HepG2 (cell line): ENCODE measurements around the gene KRTCAP2. TPM values are rescaled to one million over a fixed set of nuclear protein-coding genes. Genes with fewer than 3 reads are reported as not detected.

ENCODE experiments used
- ATAC-seq: fragments of 200-7000 bp; cut with Tn5 transposase; 3 replicates; pipeline ENCODE4 v1.9.1; 2020; ENCODE audit warnings: mild to moderate bottlenecking, moderate library complexity
- BruUV-seq: library from RNA; stranded (reverse); fragments of 400-500 nt; replicated peaks from 2 replicates; lab custom pipeline; 2021; lab: Mats Ljungman, UMichigan
- CTCF ChIA-PET: fragments of 300-600 bp; formaldehyde crosslinking; extraction: SDS; loops from one replicate; lab custom pipeline; 2021; ENCODE audit warnings: low total read pairs, inconsistent platforms, low intra/inter-chr PET ratio; lab: Yijun Ruan, JAX
- POLR2A ChIA-PET: fragments of 350-600 bp; sonication (Branson Sonifier 250); formaldehyde crosslinking; loops from one replicate; lab custom pipeline; 2020; ENCODE audit warnings: antibody characterized with exemption, inconsistent platforms; lab: Yijun Ruan, JAX
- DNase-seq: peaks from one replicate; pipeline ENCODE4 v3.0.0-alpha.2; 2015; ENCODE audit warnings: low spot score
- FAIRE-seq: peaks from 3 replicates; lab custom pipeline; 2011; peaks lifted over from hg19 to GRCh38; lab: Jason Lieb, UNC
- H2AFZ ChIP-seq: one replicate; pipeline ENCODE4 v1.6.1; 2011; ENCODE audit warnings: low read length, inconsistent platforms
- H3K27ac ChIP-seq: fragments of 300-600 bp; 3 replicates; pipeline ENCODE4 v1.8.0; 2011; ENCODE audit warnings: mixed run types, mild to moderate bottlenecking, mixed read lengths, low read length, inconsistent platforms; ENCODE audit not compliant: insufficient read depth; ENCODE audit errors: extremely low read length
- H3K27me3 ChIP-seq, 2 experiments: fragments of 200-600 bp in 1 of 2; 2 replicates in 1 of 2; 3 replicates in 1 of 2; pipeline versions ENCODE4 v1.6.0 to v1.8.0; 2011; ENCODE audit warnings: low read length in 2 of 2, mild to moderate bottlenecking in 2 of 2, moderate library complexity in 2 of 2, inconsistent platforms in 1 of 2; ENCODE audit not compliant: insufficient read depth in 2 of 2, control insufficient read depth in 1 of 2
- H3K36me3 ChIP-seq, 2 experiments: fragments of 200-600 bp in 1 of 2; replicated peaks in 1 of 2; 2 replicates in 1 of 2; 3 replicates in 1 of 2; pipeline versions ENCODE4 v1.5.1 to v1.8.0; 2011; ENCODE audit warnings: low read length in 2 of 2, inconsistent platforms in 1 of 2; ENCODE audit not compliant: insufficient read depth in 2 of 2, control insufficient read depth in 1 of 2
- H3K4me1 ChIP-seq: 2 replicates; pipeline ENCODE4 v1.5.1; 2012; ENCODE audit warnings: low read length, inconsistent platforms; ENCODE audit not compliant: insufficient read depth
- H3K4me2 ChIP-seq: 2 replicates; pipeline ENCODE4 v1.6.0; 2011; ENCODE audit warnings: low read depth, low read length, inconsistent platforms
- H3K4me3 ChIP-seq, 3 experiments: fragments of 200-600 bp in 1 of 3; sonication (generic), shearing (Covaris generic) in 1 of 3; replicated peaks in 1 of 3; 2 replicates each; pipeline ENCODE4 v1.5.1; 2011 to 2016; ENCODE audit warnings: low read length in 3 of 3, inconsistent platforms in 2 of 3, low read depth in 2 of 3, mild to moderate bottlenecking in 2 of 3, control low read depth in 1 of 3, mixed read lengths in 1 of 3; ENCODE audit not compliant: insufficient read depth in 1 of 3
- H3K79me2 ChIP-seq: one replicate; pipeline ENCODE4 v1.6.1; 2011; ENCODE audit warnings: low read length, inconsistent platforms; ENCODE audit not compliant: insufficient read depth
- H3K9ac ChIP-seq: 2 replicates; pipeline ENCODE4 v1.6.0; 2011; ENCODE audit warnings: mild to moderate bottlenecking, low read depth, low read length, inconsistent platforms; ENCODE audit not compliant: insufficient read depth
- H3K9me3 ChIP-seq: 2 replicates; pipeline ENCODE4 v1.5.1; 2012; ENCODE audit warnings: mild to moderate bottlenecking, low read length
- H4K20me1 ChIP-seq: 2 replicates; pipeline ENCODE4 v1.6.0; 2011; ENCODE audit warnings: inconsistent platforms, mild to moderate bottlenecking, low read length, moderate library complexity; ENCODE audit not compliant: insufficient read depth
- CHCHD3 ChIP-seq: sonication (generic); formaldehyde crosslinking; IDR thresholded peaks from 2 replicates; pipeline ENCODE4 v1.8.0; 2022; ENCODE audit warnings: mild to moderate bottlenecking, missing genetic modification reagents, moderate library complexity
- FOXK1 ChIP-seq: sonication (generic); formaldehyde crosslinking; IDR thresholded peaks from 2 replicates; pipeline ENCODE4 v1.4.0; 2020; ENCODE audit warnings: low read depth, missing genetic modification reagents, borderline replicate concordance
- GRHL1 ChIP-seq: sonication (generic); formaldehyde crosslinking; conservative IDR thresholded peaks from 2 replicates; pipeline ENCODE4 v1.8.0; 2022; ENCODE audit warnings: missing genetic modification reagents
- MEIS1 ChIP-seq: sonication (generic); formaldehyde crosslinking; IDR thresholded peaks from 2 replicates; pipeline ENCODE4 v1.9.0; 2021; ENCODE audit warnings: mild to moderate bottlenecking, missing genetic modification reagents, moderate library complexity, borderline replicate concordance
- NFE2 ChIP-seq: sonication (generic); formaldehyde crosslinking; IDR thresholded peaks from 2 replicates; pipeline ENCODE4 v1.4.0; 2020; ENCODE audit warnings: missing genetic modification reagents
- POLR2A ChIP-seq, 2 experiments: IDR thresholded peaks; 2 replicates each; pipeline ENCODE4 v1.6.1; 2011; ENCODE audit warnings: low read depth in 2 of 2, low read length in 2 of 2, mild to moderate bottlenecking in 1 of 2, moderate library complexity in 1 of 2; ENCODE audit not compliant: insufficient read depth in 1 of 2
- ZMYM2 ChIP-seq: sonication (generic); formaldehyde crosslinking; IDR thresholded peaks from 2 replicates; pipeline ENCODE4 v1.8.0; 2022; ENCODE audit warnings: mild to moderate bottlenecking, missing genetic modification reagents
- ZNF382 ChIP-seq: sonication (generic); formaldehyde crosslinking; IDR thresholded peaks from 2 replicates; pipeline ENCODE4 v1.5.0; 2020; ENCODE audit warnings: missing genetic modification reagents, mild to moderate bottlenecking, borderline replicate concordance
- ZNF460 ChIP-seq: sonication (generic); formaldehyde crosslinking; IDR thresholded peaks from 2 replicates; pipeline ENCODE4 v1.5.1; 2020; ENCODE audit warnings: missing genetic modification reagents, mild to moderate bottlenecking, borderline replicate concordance
- ZNF546 ChIP-seq: sonication (generic); formaldehyde crosslinking; conservative IDR thresholded peaks from 2 replicates; pipeline ENCODE4 v1.8.1; 2023; ENCODE audit warnings: mild to moderate bottlenecking, missing genetic modification reagents
- ZNF557 ChIP-seq: sonication (generic); formaldehyde crosslinking; IDR thresholded peaks from 2 replicates; pipeline ENCODE4 v1.4.0; 2020; ENCODE audit warnings: missing genetic modification reagents
- ZNF569 ChIP-seq: sonication (generic); formaldehyde crosslinking; IDR thresholded peaks from 2 replicates; pipeline ENCODE4 v1.5.0; 2020; ENCODE audit warnings: mild to moderate bottlenecking, missing genetic modification reagents, moderate library complexity, borderline replicate concordance
- ZNF644 ChIP-seq: IDR thresholded peaks from 2 replicates; pipeline ENCODE4 v1.6.1; 2016; ENCODE audit warnings: low read depth
- ZNF879 ChIP-seq: sonication (generic); formaldehyde crosslinking; IDR thresholded peaks from 2 replicates; pipeline ENCODE4 v1.8.1; 2023; ENCODE audit warnings: missing genetic modification reagents
- ZXDC ChIP-seq: sonication (generic); formaldehyde crosslinking; IDR thresholded peaks from 2 replicates; pipeline ENCODE4 v1.5.0; 2020; ENCODE audit warnings: mild to moderate bottlenecking, missing genetic modification reagents
- WGBS: methylation state at CpG from one replicate; pipeline ENCODE4 v1.1.6; 2017; ENCODE audit warnings: low lambda C conversion rate; 5-methylcytosine and 5-hydroxymethylcytosine counted together
- in situ Hi-C: cut with HindIII; loops from 2 replicates; pipeline ENCODE4 v1.10.0; 2017; ENCODE audit warnings: low pct_unique_long_range_greater_than_20kb; ENCODE audit not compliant: extremely low pct_ligation_motif_present
- intact Hi-C: fragments of 100-400 bp; cut with micrococcal nuclease; formaldehyde crosslinking; loops from one replicate; pipeline ENCODE4 v1.10.0; 2022; ENCODE audit not compliant: unreplicated experiment
- polyA plus RNA-seq, 8 experiments: library from polyadenylated mRNA; depleted of rRNA in 3 of 8; stranded (reverse) in 7 of 8; unstranded in 1 of 8; fragments of >200 nt; fragmentation: Illumina TruSeq in 4 of 8; extraction: Trizol in 4 of 8; gene quantifications; 2 replicates each; pipeline versions ENCODE4 v1.2.1 to v1.2.3, GENCODE V29; 2011 to 2016; ENCODE audit warnings: low read depth in 4 of 8, missing spikeins in 1 of 8, mixed read lengths in 1 of 8; ENCODE audit not compliant: insufficient read depth in 1 of 8
- total RNA-seq, 5 experiments: library from RNA; depleted of rRNA; stranded (reverse); fragments of >200 nt; fragmentation: Illumina TruSeq; extraction: Trizol; gene quantifications; 2 replicates each; pipeline ENCODE4 v1.2.3, GENCODE V29; 2016; ENCODE audit warnings: low read depth in 1 of 5

KRTCAP2 gene
- total and polyA plus RNA-seq, 2 of the 13 experiments (the other 11 are each of a cell fraction or from before 2014, with no cell fraction given) = 77.3 to 79.4 TPM

GRCh38 chr1:155135415-155136028 is 37.6 kb downstream of the KRTCAP2 start, which contains the start of gene SLC50A1:
TSS of gene SLC50A1 (plus strand) at chr1:155135852. CDS start at chr1:155135912, 60 bp downstream.
- POLR2A ChIA-PET = interaction anchor here (0.6 to 7.4 kb wide), 18 partner anchors 9 to 204 kb away, joined by 3 to 144 read pairs (median 3); partner anchors contain the start of genes CLK2, EFNA1, KRTCAP2 and THBS3
- Histone ChIP-seq H3K9ac (peak within 1 kb of the TSS; percentile 78), H3K4me1 (peaks cover 83% of the 10 kb centered on the region), H3K4me3 (peak within 1 kb of the TSS; percentile 67 to 84 (median 79)), H3K4me2 (peak within 1 kb of the TSS; percentile 89), H3K9me3 (no peaks in the 10 kb centered on the region), H3K27ac (peak within 1 kb of the TSS; percentile 89), H2AFZ (no peak within 1 kb of the TSS), H3K79me2 (peaks cover 54% of the 10 kb centered on the region), H3K36me3 (peaks cover 17 to 45% of the 10 kb centered on the region in 2 experiments), H3K27me3 (no peaks in the 10 kb centered on the region; a peak in 1 of 5 replicates), H4K20me1 (peaks cover 46% of the 10 kb centered on the region)
- peak; percentile 86 for DNase-seq
- 0% methylated on average over 15 of the region's 52 CpGs for WGBS
- CTCF ChIA-PET = interaction anchor here (1.1 to 3.2 kb wide), 2 partner anchors 32 to 42 kb away, joined by 4 to 18 read pairs; no protein-coding TSS in a partner anchor
- no TSS peak for BruUV-seq
- peak; percentile 81 for ATAC-seq
- intact Hi-C loops (loop anchor here (1.0 kb wide), 2 partner anchors 8 to 41 kb away; partner anchors contain the start of gene EFNA1), in situ Hi-C loops (no loop called here)
- peak; percentile 40 for FAIRE-seq
- no peak for TF ChIP-seq ZNF546 (CRISPR knock-in tag)
- TF ChIP-seq ZNF460 (CRISPR knock-in tag) = no peak
- TF ChIP-seq ZNF382 (CRISPR knock-in tag) = no peak
- TF ChIP-seq MEIS1 (CRISPR knock-in tag) = peak; percentile 76; the same call in 1 of the 2 replicates
- 0 out of 2 replicates have a peak, but pooled peaks have one; percentile 81 for TF ChIP-seq ZMYM2 (CRISPR knock-in tag)
- TF ChIP-seq ZNF557 = no peak
- TF ChIP-seq FOXK1 = no peak
- peak in 1 of 2 experiments; percentile 75; a peak in 2 of 4 replicates for TF ChIP-seq POLR2A (IDR thresholded peaks at IDR 0.05; ENCODE audit: insufficient read depth in 1 of 2, low read depth in 2 of 2, low read length in 2 of 2)
- no peak for TF ChIP-seq ZNF879 (CRISPR knock-in tag)
- no peak for TF ChIP-seq GRHL1 (CRISPR knock-in tag)
- TF ChIP-seq ZNF569 = no peak
- TF ChIP-seq CHCHD3 (CRISPR knock-in tag) = no peak
- TF ChIP-seq ZNF644 (CRISPR knock-in tag) = no peak
- TF ChIP-seq NFE2 (CRISPR knock-in tag) = no peak
- no peak for TF ChIP-seq ZXDC
